ENCODE data around the gene OBSCN. TPM values are rescaled to one million over a fixed set of nuclear protein-coding genes. Genes with fewer than 3 reads are reported as not detected.

Gene OBSCN
- total RNA-seq, 2 experiments from 2014 or later = 80.8 to 82.2 TPM

GRCh38 chr1:228286505-228287417 is 78.9 kb downstream of the OBSCN start:
- Mint-ChIP-seq H3K27ac (no peak overlapping the region), H3K27me3 (no peaks in the 10 kb centered on the region), H3K4me3 (no peak overlapping the region), H3K36me3 (ENCODE audit: low read depth) (peaks cover 33% of the 10 kb centered on the region), H3K9me3 (no peaks in the 10 kb centered on the region), H3K4me1 (ENCODE audit: low read depth) (no peaks in the 10 kb centered on the region)
- CTCF ChIA-PET = no interaction called here
- no peak overlapping the region for H3K27ac ChIP-seq (ENCODE audit: low read depth in 1 of 2, low read length in 2 of 2)
- no peak overlapping the region for H3K4me3 ChIP-seq (ENCODE audit: low read length)
- no peaks in the 10 kb centered on the region for H3K9me3 ChIP-seq (ENCODE audit: control insufficient read depth in 1 of 2, insufficient read depth in 1 of 2, low read length in 2 of 2)
- ATAC-seq (ENCODE audit: poor library complexity) = no peak
- intact Hi-C loops (cut with DNase I, micrococcal nuclease) = no loop called here
- TF ChIP-seq CTCF (IDR thresholded peaks at IDR 0.05) = no peak
- H3K27me3 ChIP-seq (ENCODE audit: control insufficient read depth in 1 of 2, insufficient read depth in 2 of 2, low read length in 2 of 2) = no peaks in the 10 kb centered on the region
- H3K4me1 ChIP-seq (ENCODE audit: insufficient read depth, low read length) = no peaks in the 10 kb centered on the region
- POLR2A ChIA-PET = no interaction called here
- DNase-seq = peak in 2 of 14 experiments; percentile 0 to 23
- peaks cover 2% of the 10 kb centered on the region for H3K36me3 ChIP-seq (ENCODE audit: insufficient read depth, low read length)

- Histone ChIP-seq H3K36me3 (ENCODE audit: insufficient read depth, low read length) (peaks cover 2% of the 10 kb centered on the region), H3K4me1 (ENCODE audit: insufficient read depth, low read length) (no peaks in the 10 kb centered on the region), H3K27ac (ENCODE audit: low read depth in 1 of 2, low read length in 2 of 2) (no peak overlapping the region), H3K9me3 (ENCODE audit: control insufficient read depth in 1 of 2, insufficient read depth in 1 of 2, low read length in 2 of 2) (no peaks in the 10 kb centered on the region), H3K27me3 (ENCODE audit: control insufficient read depth in 1 of 2, insufficient read depth in 2 of 2, low read length in 2 of 2) (no peaks in the 10 kb centered on the region), H3K4me3 (ENCODE audit: low read length) (no peak overlapping the region)
- ATAC-seq (ENCODE audit: poor library complexity) = no peak
- Mint-ChIP-seq H3K9me3 (no peaks in the 10 kb centered on the region), H3K4me1 (ENCODE audit: low read depth) (no peaks in the 10 kb centered on the region), H3K4me3 (no peak overlapping the region), H3K27ac (no peak overlapping the region), H3K27me3 (no peaks in the 10 kb centered on the region), H3K36me3 (ENCODE audit: low read depth) (peaks cover 32% of the 10 kb centered on the region)
- ChIA-PET POLR2A (no interaction called here), CTCF (no interaction called here)
- no peak for TF ChIP-seq CTCF (IDR thresholded peaks at IDR 0.05)
- intact Hi-C loops (cut with DNase I, micrococcal nuclease) = no loop called here
- DNase-seq = peak in 1 of 14 experiments; percentile 27
These were observed 79.9 kb downstream of the OBSCN start for GRCh38 chr1:228287541-228288425.

- ATAC-seq (ENCODE audit: poor library complexity) = no peak
These were observed 80.8 kb downstream of the OBSCN start for GRCh38 chr1:228288536-228289238.

More at GRCh38 chr1:228288536-228289238, 80.8 kb downstream of the OBSCN start:
- peak in 2 of 14 experiments; percentile 25 for DNase-seq
- ChIA-PET POLR2A (no interaction called here), CTCF (no interaction called here)
- H3K36me3 Mint-ChIP-seq (ENCODE audit: low read depth) = peaks cover 38% of the 10 kb centered on the region
- no peaks in the 10 kb centered on the region for H3K4me1 Mint-ChIP-seq (ENCODE audit: low read depth)
- H3K27me3 ChIP-seq (ENCODE audit: control insufficient read depth in 1 of 2, insufficient read depth in 2 of 2, low read length in 2 of 2) = no peaks in the 10 kb centered on the region
- H3K27me3 Mint-ChIP-seq = no peaks in the 10 kb centered on the region
- no peak overlapping the region for H3K4me3 ChIP-seq (ENCODE audit: low read length)
- no peaks in the 10 kb centered on the region for H3K9me3 Mint-ChIP-seq
- H3K4me3 Mint-ChIP-seq = no peak overlapping the region
- H3K27ac Mint-ChIP-seq = no peak overlapping the region
- intact Hi-C loops (cut with DNase I, micrococcal nuclease) = no loop called here
- H3K36me3 ChIP-seq (ENCODE audit: insufficient read depth, low read length) = peaks cover 2% of the 10 kb centered on the region
- H3K9me3 ChIP-seq (ENCODE audit: control insufficient read depth in 1 of 2, insufficient read depth in 1 of 2, low read length in 2 of 2) = no peaks in the 10 kb centered on the region
- TF ChIP-seq CTCF (IDR thresholded peaks at IDR 0.05) = no peak
- no peaks in the 10 kb centered on the region for H3K4me1 ChIP-seq (ENCODE audit: insufficient read depth, low read length)
- no peak overlapping the region for H3K27ac ChIP-seq (ENCODE audit: low read depth in 1 of 2, low read length in 2 of 2)
